ENCODE measurements around the gene PRRC2A. TPM values are rescaled to one million over a fixed set of nuclear protein-coding genes. Genes with fewer than 3 reads are reported as not detected.

PRRC2A gene

Small RNA genes lying within 50 kb of the gene (small RNA-seq; reads per million reads assigned to genes)
- gene MIR6832 (ENCODE audit: insufficient read depth) (not detected), gene RF00019 (ENCODE audit: insufficient read depth) (not detected), gene SNORA38 (ENCODE audit: insufficient read depth) (70.2 reads per million, percentile 95 among the genes with 10 or more reads in this experiment), gene UQCRHP1 (ENCODE audit: insufficient read depth) (not detected)
